ENCODE measurements around the gene GUCA1C.

- TF ChIP-seq CTCF (IDR thresholded peaks at IDR 0.05) (no peak), POLR2A (IDR thresholded peaks at IDR 0.05) (no peak), POLR2AphosphoS5 (IDR thresholded peaks at IDR 0.05) (no peak), EP300 (IDR thresholded peaks at IDR 0.05; ENCODE audit: low read depth) (no peak)
Measured at GRCh38 chr3:108947855-108948254, 5.8 kb downstream of the GUCA1C start.

Data from transverse colon (tissue), 4 donors.